OCI-M2 (cell line): ENCODE data around the gene PPIF.

Source experiments
- DNase-seq: peaks from one replicate; lab custom pipeline; 2025; ENCODE audit not compliant: unreplicated experiment; lab: John Stamatoyannopoulos, UW

Gene PPIF

DNA sequence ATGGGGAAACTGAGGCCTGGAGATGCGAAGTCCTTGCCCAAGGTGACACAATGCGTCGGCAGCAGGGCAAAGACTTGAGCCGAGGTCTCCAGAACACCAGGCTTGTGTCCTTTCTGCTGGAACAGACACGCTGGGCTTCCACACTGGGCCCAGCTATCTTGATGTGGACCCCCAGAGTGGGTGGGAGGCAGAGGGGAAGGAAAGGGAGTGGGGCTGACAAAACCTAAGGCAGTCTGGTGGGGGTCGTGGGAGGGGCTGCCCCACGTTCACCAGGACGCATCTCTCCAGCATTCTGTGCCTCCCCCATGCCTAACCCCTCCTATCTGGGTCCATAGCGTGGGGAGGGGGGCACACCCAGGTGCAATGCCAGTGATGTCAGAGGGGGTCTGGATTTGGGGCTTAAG, 38.1 kb downstream of the PPIF start:
- no peak for DNase-seq

DNA sequence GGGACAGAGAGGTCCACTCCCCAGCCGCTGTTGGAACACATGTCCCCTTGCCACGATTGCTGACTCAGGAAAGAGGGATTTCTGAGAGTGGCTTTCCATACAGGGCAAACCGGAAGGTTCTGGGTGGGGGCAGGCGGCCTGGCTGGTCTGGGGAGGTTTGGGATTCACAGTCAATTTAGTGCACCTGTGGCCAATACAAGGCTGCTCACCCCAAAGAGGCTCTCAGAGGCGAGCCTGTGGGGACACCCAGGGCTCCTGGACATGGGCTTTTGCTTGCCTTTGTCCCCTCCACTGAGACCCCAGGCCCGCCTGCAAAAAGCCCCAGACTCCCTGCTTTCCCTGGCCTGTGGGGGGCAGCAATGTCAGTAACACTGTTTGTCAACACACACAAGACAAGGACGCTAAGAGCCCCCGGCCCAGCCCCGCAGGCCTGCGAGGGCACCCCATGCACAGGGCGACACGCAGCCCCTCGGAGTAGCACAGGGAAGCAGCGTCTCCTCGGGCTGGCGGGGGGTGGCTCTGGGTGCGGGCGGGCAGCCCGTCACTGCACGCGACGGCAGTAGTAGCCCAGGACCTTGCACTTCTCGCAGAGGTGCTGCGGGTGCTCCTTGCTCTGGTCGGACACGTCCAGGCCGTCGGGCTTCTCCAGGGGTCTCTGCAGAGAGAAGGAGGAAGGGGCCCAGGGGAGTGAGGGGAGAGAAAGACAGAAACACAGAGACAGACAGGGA, 38.7 kb downstream of the PPIF start:
- DNase-seq = no peak

DNA sequence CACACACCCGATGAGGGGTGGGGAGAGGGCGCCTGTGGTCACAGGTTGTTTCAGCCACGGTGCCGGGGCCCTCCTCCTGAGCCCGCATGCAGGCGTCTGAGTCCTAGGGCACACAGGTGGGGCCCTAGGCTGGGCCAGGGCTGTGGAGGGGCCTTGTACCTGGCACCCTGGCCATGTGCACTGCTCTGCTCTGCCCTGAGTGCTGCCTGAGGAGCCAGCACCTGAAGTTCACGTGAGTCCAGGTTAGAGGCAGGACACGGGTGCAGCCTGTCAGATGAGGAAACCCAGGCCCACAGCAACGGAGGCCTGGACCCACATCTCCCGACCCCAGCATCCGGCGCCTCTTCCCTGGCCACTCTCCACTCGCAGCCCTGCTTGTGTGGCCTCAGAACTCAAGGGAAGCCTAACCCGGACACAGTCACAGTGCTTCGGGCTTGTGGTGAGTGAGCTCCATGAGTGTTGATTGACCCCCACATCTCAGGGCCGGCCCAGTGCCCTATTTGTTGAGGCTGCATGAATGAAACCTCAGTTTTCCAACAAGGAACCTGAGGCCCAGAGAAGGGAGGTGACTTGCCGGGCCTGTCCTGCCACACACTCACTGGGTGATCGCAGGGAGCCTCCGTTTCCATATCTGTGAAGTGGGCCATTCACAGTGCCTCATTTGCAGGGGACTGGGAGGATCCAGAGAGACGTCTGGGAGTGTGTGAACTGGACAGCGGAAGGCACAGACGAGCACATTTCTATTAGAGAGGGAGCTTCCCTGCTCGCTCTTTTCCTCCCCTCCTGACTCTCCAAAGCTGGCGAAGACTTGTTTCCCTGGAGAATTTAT, 39.6 kb downstream of the PPIF start:
- DNase-seq = no peak

DNA sequence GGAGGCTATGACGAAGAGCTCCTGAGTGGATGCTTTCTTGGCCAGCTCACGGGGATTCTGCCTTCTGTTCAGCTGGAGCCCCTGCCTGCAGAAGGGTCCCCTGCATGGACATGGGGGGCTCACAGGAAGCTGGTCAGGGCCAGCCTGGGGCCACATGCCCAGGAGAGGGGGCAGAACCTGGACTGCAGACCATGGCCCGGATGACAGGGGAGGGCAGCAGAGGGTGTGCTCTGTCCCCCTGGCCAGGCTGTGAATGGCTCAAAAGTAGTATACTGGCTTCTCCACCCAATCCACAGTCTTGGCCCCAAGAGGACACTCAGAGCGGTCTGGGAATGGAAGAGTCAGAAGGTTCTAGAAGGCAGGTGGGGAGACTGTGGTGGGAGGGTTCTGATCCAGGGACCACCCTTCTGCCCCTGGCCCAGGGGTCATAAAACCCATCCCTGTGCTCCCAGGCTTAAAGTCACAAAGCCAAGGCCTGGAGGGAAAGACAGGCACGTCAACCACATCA, 40.3 kb downstream of the PPIF start:
- DNase-seq = no peak

DNA sequence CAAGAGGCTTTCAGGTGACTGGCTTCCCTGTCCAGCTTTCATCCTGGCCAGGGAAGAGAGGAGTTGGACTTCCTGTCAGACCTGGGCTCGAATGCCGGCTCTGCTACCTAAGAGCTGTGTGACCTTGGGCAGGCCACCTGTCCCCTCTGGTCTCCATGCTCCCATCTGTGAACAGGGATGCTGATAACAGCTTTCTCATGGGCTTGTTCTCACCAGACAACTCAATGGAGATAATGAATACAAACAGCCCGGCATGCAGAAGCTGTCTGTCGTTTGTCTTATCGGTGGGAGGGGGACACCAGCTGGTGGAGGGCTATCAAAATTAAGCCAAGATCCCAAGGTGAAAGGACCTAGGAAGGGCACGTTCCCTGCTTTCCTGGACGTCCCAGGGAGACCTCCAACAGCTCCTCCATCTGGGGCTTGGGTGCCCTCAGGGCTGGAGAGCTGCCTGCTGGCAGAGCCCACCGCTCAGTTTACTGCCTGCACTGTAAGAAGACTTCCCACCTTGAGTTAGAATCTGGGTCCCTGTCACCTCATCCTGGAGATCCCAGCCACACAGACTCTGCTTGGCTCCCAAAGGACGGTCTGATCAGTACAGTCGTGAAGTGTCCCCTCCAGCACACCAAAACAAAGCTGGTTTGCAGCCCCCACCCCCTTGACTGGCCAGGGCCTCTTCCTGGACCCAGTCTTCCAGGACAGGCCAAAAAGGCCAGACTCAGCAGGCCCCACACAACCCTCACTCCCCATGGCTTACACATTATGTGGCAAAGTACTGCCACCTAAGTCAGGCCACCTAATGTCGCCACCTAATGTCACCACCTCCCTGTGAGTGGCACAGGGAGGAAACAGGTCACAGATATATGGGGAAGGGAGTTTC, 40.9 kb downstream of the PPIF start:
- DNase-seq = no peak

DNA sequence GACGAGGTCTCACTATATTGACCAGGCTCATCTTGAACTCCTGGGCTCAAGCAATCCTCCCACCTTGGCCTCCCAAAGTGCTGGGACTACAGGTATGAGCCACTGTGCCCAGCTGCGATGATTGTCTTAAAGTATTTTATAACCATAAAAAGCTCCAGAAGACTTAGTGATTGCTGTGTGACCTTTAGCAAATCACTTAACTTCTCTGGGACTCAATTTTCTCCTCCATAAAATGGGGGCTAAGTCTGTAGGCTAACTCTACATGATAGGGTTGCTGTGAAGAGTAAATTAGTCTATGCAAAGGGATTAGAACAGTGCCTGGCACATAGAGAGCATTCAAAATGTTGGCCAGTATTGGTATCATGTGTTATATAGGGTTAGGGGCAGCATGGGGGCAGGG, 42.8 kb downstream of the PPIF start:
- DNase-seq = no peak

DNA sequence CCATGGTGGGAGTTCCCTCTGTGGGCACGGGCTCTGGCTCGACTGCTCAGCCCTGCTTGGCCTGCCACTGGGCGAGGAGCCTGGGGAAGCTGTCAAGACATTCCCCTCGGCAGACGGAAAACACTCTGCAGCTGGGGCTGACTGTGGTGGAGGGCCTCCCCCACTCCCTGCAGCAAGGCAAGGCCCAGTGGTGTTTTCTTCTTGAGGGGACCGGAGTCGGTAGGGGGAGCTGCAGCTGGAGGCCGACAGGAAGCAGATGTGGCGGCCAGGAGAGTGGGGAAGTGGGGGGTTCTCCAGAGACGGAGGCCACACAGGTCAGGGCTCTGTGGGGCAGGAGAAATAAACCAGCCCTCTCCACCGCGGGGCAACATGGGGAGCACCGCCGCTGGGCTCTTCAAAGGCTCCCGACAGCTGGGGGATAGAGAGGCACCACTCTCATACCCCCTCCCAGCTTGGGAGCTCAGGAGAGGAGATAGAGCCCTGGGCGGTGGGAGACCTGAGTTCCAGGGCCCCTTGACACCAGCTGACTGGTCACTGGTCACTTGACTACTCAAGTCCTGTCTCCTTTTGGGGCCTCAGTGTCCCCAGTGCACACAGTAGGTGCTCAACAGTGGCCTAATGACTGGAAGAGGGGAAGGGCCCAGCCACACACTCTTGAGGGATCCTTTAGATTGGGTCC, 43.4 kb downstream of the PPIF start:
- DNase-seq = no peak

DNA sequence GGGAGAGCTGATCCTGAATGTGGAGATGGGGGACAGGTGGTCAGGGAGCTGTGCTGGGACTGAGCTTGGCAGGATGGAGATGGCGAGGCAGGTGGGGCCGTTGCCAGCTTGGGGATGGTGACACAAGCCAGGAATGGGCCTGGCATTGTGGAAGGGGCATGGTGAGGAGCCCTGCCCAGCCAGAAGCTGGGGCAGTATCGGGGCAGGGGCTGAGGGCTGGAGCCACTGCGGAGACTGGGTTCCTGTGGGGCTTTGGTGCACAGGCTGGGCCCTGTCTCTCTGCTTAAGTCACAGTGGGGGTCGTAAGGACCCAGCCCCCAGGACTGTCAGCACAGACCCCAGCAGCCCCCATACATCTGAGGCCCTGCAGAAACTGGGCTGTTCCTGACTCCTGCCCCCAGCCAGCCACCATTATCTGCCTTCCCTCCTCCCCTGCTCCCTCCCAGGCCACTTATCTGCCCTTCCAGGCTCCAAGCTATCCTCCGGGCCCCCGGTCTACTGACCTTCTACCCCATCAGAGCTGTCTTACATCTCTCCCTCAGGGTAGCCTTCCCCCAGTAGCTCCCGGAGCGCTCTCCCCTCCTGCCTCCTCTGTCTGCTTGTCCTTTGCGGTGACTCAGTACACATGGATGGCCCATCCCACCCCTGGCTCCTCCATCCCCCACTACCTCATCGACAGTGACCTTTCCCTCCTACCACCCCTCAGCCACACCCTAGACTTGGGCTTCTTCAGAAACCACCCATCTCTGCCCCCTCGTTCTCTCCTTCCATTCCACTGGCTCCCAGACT, 44.2 kb downstream of the PPIF start:
- DNase-seq = peak; percentile 48

DNA sequence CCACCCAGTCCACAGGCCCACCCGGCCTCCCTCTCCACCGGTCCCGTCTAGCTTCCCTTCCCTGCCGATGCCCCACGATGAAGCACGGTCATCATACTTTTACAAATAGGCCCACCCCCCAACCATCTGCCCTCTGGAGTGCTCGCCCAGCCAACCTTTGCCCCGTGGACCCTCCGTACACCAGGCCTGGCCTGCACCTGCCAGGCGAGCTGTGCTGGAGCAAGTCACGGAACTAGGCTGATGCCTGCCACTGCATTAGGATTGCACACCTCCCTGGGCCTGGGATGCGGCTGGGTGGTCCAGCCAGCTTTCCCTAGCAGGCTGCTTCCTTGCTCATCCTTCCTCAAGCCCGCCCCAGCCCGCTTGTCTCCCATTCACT, 44.7 kb downstream of the PPIF start:
- DNase-seq = no peak

DNA sequence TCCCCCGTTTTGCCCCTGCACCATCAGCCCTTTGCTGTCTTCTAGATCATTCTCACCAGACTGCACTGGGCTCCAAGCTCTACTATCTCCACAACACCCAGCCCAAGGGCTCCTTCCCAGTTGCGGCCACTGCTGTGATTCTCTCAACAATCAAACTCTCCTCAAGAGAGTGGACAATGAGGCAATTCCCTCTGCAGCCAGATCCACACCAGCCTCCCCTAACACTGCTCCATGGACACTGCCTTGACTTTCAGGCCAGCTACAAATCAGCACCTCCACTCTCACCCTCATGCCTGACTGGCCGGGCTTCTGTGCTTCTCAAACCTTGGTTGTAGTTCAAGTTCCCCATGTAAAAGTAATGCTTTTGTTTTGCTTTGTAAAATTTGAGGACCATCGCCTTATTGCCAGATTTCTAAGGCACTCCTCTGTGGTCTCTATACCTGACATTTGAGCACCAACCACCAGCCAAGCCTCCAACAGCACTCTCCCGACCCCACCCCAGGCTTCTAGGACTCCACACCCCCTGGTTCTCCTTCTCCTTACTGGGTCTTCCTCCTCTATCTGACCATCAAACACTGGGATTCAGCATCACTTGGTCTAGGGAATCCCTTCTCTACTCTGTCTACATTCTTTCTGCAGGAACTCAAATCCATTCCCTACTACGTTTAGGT, 45.4 kb downstream of the PPIF start:
- no peak for DNase-seq

DNA sequence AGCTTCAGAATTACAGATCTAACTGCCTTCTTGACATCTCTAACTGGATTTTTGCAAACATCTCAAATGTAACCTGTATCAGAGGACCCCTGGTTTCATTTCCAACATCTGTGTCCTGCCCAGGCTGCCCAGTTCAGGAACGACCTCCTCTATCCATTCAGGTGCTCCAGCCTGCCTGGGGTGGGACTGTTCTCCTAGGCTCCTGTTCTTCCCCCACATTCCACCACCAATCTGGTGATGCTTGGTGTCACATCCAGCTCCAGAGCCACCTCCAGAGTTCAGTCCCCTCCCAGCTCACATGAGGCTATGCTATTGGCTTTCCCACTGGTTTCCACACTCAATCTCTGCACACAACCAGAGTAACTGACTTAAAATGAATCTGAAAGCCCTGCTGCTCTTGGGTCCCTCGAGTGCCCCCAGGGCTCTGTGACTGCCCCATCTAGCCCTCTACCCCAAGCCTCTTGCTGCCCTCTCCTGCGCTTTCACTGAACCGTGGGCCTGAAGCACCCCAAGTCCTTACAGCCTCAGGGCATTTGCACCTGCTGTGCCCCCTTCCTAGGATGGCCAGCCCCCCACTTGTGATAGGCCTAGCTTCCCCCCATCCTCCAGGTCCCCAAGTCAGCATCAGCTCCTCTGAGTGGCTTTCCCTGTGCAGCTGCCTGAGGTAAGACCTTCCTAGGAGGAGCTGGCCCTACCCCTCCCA, 46.1 kb downstream of the PPIF start:
- no peak for DNase-seq

DNA sequence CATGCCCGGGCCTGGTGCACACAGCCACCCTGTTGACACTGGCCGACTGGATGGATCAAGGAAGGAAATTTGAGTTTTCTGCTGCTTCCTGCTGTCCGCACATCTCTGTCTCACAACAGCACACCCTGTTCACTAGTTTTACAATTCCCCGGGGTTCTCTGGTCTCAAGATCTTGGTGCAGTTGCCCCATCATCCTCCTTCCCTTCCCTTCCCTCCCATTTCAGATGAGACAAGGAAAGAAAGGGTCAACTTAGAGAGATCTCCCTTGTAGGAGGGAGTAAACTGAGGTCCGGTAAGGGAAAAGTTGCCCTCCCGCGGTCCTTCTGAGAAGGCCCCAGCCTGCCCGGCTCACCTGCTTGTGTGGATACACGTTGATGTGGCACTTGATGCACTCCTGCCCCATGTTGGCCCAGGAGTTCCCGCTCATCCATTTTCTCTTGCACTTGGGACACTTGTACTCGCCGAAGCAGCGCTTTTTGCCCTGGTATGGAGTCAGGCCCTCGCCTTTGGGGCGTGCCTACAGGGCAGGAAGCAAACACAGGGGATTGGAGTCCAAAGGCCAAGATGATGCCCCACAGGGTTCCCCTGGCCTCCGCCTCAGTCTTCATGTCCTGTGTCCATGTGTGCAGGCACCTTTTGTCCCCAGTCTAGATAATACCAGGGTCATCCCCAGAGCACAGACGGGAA, 46.8 kb downstream of the PPIF start:
- DNase-seq = no peak

DNA sequence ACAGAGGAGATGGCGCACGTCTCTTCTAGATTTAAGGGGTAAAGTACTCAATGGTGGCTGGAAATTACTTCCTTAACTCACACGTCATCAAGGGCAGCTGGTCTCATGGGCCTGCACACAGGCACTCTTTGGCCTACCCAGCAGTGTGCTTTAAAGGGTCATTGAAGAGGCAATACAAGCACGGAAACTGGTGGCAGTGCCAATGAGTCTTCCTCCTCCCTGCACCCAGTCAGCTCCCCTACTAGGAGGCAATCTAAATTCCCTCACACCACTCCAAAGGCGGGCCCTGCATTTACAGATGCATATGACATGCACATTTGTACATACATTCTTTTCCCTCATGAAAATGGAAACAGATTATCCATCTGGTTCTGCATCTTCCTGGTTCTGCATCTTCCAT, 47.4 kb downstream of the PPIF start:
- DNase-seq = no peak

DNA sequence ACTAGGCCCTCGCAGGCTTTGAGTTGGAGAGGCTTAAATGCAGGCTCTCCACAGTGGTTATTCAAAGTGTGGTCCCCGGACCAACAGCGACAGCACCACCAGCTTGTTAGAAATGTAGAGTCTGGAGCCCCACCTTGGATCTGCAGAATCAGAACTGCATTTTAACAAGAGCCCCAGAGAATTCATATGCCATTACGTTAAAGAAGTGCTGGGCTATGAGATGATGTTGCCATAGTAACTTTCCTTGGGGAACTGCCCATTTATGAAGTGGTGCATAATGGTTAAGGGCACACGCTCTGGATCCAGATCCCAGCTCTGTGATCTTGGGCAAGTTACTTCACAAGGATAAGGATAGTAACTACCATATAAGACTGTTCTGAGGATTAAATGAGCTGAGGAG, 49.3 kb downstream of the PPIF start:
- no peak for DNase-seq

DNA sequence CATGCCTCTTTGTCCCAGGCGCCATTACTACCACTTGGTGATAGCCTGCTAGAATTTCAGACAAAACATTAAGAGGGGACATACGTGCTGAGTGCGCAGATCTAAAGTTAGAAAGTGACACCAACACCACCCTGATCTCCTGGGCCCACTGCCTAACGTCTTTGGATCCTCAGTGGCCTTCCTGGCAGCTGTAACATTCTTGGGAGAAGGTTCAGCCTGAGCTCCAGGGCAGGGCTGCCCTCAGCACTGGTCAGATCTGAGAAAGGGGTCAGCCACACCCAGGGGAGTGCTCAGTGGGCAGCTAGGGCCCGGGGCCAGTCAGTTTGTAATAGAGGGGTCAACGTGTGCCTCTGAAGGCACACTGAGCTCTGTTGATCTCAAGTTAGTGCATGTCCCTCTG, 49.8 kb downstream of the PPIF start:
- no peak for DNase-seq

DNA sequence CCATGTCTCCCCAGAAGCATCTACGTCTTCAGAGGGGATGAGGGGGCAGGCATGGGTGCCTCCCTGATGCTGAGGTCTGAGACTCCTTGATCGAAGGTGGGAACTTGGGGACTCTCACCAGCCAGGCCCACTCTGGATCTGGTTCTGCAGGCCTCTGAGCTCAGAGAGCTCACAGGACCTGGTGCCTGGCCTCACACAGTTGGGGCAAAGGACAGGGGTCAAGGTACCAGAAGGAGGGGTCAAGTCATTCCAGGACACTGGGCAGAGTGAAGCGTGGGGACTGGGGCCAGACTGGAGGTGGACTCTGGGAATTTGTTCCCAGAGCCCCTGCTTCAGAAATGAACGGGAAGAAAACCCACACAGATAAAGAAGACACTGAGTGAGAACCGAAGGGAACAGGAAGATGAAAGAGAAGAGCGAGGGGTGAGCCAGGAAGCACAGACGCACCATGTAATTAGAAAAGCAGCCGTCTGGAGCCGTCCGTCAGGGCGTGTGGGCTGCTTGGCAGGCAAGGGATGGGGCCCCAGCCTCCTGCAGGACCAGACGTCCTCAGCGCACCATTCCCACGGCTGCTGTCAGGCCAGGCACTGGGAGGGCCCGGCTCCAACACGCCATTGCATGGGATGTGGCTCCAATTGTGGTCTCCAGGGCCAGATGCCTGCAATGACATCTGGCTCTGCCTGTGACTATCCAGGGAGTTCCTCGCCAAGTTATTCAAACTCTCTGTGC, 50.5 kb downstream of the PPIF start:
- no peak for DNase-seq

DNA sequence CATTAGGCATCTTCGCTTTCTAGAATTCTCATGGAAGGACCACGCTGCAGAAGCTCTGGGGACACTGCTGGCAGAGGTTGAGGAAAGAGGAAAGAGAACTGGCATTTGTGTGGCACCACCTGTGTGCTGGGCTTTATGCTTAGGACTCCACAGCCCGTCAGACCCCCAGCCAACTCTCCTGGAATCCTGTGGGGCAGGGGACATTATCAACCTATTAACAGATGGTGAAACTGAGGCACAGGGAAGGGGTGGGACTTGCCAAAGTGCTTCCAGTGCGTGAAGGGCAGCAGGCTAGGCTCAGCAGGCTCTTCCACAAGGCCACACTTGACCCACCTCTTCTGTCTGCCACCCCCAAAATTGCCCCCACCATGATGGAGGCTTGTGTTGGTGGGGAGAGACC, 51.4 kb downstream of the PPIF start:
- no peak for DNase-seq
